ENCODE data around the gene PRKAG2.

DNA sequence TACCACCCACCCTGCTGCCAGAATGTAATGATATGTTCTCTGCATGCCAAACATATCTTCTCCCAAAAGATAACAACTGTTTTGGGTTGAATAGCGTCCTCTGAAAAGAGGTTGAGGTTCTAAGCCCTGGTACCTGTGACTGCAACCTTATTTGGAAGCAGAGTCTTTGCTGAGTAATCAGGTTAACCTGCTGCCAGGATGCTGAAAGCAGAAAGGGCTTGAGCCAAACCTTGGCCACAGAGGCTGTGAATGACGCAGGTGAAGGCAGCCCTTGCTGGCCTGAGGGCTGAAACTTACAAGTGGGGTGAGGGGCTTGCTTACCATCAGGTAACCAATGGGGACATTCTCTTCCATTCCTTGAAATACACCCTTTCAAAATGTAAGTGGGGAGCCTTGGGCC, 205.4 kb downstream of the PRKAG2 start:
- TF ChIP-seq, protein P1, sequence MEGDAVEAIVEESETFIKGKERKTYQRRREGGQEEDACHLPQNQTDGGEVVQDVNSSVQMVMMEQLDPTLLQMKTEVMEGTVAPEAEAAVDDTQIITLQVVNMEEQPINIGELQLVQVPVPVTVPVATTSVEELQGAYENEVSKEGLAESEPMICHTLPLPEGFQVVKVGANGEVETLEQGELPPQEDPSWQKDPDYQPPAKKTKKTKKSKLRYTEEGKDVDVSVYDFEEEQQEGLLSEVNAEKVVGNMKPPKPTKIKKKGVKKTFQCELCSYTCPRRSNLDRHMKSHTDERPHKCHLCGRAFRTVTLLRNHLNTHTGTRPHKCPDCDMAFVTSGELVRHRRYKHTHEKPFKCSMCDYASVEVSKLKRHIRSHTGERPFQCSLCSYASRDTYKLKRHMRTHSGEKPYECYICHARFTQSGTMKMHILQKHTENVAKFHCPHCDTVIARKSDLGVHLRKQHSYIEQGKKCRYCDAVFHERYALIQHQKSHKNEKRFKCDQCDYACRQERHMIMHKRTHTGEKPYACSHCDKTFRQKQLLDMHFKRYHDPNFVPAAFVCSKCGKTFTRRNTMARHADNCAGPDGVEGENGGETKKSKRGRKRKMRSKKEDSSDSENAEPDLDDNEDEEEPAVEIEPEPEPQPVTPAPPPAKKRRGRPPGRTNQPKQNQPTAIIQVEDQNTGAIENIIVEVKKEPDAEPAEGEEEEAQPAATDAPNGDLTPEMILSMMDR (IDR thresholded peaks at IDR 0.05), result no peak
- no peak for TF ChIP-seq POLR2A (IDR thresholded peaks at IDR 0.05)

Measured in thyroid gland (tissue), 4 donors.